Retina (tissue), 1 donor: Measurements from ENCODE around the gene ZNF827.

Experiments
- DNase-seq: peaks from one replicate; pipeline ENCODE4 v3.0.0-alpha.2; 2016

ZNF827 gene, protein sequence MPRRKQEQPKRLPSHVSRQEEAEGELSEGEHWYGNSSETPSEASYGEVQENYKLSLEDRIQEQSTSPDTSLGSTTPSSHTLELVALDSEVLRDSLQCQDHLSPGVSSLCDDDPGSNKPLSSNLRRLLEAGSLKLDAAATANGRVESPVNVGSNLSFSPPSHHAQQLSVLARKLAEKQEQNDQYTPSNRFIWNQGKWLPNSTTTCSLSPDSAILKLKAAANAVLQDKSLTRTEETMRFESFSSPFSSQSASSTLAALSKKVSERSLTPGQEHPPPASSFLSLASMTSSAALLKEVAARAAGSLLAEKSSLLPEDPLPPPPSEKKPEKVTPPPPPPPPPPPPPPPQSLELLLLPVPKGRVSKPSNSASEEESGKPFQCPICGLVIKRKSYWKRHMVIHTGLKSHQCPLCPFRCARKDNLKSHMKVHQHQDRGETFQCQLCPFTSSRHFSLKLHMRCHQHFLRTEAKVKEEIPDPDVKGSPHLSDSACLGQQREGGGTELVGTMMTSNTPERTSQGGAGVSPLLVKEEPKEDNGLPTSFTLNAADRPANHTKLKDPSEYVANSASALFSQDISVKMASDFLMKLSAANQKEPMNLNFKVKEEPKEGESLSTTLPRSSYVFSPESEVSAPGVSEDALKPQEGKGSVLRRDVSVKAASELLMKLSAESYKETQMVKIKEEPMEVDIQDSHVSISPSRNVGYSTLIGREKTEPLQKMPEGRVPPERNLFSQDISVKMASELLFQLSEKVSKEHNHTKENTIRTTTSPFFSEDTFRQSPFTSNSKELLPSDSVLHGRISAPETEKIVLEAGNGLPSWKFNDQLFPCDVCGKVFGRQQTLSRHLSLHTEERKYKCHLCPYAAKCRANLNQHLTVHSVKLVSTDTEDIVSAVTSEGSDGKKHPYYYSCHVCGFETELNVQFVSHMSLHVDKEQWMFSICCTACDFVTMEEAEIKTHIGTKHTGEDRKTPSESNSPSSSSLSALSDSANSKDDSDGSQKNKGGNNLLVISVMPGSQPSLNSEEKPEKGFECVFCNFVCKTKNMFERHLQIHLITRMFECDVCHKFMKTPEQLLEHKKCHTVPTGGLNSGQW

DNA sequence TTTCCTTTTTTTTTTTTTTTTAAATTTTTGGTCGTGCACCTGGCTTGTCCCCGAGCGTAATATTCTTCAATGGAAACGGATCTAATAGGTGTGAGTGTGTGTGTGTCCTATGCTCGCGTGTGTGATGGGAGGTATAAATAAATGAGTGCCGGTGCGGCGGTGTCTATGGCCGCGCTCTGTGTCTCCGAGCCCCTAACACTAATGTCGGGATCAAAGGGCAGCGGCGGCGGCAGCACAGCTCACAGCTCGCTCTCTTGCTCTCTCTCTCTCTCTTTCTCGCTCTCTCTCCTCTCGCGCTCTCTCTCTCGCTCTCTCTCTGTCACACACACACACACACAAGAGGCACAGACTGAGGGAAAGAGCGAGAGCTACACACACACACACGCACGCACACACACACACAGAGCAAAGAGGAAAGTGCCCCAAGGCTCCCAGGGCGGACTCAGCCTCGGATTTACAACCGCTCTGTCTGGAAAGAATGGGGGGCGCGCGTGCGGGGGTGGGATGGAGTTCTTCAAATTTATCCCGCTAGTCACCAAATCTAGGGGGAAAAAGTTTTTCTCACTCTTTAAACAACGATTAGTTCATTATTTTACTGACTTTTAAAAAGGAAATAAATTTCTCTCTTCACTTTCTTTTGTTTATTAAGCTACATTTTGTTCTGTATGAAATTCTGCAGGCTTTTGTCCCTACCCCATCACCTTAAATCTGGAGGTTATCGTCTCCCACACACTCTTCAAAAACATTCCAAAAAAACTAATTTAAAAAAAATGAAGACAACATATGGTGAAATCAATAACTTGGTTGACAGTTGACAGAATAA lies at the start of gene ZNF827:
Gene ZNF827, minus strand, starts transcription at position 206 of the 823 bp plus-strand sequence. CDS start 416 bp downstream, outside the sequence.
- peak; percentile 87 for DNase-seq

- no peak for DNase-seq
Measured at GRCh38 chr4:145984563-145984962, 45.9 kb upstream of the ZNF827 start.

DNA sequence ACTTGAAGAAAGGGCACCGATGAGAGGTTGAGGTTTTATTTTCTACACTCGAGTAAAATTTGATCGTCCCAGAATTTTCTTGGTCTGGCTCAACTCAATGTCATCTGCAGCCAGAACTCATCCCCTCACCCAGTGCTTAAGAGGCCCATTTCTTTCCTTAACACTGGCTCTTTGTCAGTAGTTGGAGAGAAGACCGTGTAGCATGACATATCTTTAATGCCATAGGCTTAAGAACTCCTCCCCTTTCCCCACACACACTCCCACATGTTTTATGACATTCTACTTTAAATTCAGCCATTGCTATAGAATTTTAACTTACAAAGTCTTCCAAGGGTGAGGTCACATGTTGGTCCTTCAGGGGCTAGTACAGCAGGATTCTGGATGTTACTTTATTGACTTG lies 44.2 kb upstream of the ZNF827 start:
- DNase-seq: no peak

DNA sequence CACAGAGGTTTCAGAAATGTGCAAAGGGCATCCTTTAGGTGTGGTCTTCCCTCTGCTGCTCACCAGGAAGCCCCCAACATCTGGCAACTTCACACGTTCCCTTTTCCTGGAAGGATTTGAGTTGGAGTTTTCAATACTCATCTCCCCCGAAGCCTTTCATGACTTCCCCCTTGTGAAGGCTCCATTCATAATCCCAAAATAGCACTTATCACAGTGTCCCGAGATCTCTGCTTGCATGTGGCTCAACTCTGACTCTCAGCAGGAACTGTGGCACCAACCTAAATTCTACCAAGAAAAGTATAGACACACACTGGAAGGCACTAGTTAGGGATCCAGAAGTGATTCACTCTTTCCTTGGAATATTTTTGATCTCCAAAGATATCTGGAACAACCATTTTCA lies 40.5 kb upstream of the ZNF827 start:
- DNase-seq: no peak

- DNase-seq: no peak
Measured at GRCh38 chr4:145976680-145977079, 38.1 kb upstream of the ZNF827 start.

GRCh38 chr4:145960012-145960411 lies 21.4 kb upstream of the ZNF827 start:
- no peak for DNase-seq

DNA sequence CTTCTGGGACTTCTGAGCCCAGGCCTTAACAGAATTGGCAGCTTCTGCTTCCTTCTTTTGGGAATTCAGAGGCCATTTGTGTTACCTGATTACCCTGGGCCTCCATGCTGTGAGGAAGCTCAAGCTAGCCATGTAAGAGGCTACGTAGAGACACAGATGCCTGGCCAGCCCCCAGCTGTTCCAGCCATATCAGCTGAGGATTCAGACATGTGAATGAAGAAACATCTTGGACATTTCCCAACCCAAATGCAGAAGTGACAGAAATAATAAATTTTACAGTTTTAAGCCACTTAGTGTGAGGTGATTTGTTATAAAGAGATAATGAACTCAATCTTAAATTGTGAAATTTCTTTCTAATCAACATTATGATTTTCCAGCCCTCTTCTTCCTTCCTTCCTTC lies 18.7 kb upstream of the ZNF827 start:
- DNase-seq: no peak

- peak; percentile 40 for DNase-seq
Measured at GRCh38 chr4:145956288-145956890, 17.8 kb upstream of the ZNF827 start.

DNA sequence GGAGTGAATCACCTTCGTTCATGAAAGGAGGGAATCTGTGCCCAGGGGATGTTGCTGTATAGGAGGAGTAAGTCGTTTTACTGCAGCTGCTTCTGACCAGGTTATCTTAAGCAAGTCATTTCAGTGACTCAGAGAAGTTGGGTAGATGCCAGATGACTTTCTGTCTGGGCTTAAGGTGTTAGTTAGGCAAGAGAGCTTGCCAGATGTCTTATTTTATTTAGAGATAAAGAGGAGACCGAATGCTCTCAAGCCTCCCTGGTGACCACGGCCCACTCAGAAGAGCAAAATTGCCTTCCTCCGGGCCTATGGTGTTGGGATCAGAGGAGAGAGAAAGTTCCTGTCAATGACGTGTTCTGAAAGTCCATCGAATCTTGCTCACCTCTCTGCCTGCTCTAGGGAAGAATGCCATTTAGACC lies 16.3 kb upstream of the ZNF827 start:
- no peak for DNase-seq

DNA sequence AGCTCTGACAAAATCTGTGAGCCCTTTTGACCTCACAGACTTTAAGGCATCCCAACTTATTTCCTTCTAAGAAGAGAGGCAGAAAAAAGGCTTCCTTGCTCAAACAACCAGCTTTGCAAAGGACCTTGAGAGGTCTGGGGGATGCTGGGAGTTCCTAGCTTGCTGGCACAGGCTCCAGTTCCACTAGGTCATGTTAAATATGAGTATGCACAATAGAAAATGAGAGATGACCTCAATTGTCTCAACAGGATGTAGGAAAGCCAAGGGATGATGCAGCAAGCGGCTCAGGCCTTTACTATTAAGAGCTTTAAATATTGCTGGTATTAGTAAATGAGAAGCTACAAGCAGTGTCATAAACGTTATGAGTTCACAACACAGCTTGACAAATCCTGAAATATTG lies 13.3 kb upstream of the ZNF827 start:
- DNase-seq: no peak

DNA sequence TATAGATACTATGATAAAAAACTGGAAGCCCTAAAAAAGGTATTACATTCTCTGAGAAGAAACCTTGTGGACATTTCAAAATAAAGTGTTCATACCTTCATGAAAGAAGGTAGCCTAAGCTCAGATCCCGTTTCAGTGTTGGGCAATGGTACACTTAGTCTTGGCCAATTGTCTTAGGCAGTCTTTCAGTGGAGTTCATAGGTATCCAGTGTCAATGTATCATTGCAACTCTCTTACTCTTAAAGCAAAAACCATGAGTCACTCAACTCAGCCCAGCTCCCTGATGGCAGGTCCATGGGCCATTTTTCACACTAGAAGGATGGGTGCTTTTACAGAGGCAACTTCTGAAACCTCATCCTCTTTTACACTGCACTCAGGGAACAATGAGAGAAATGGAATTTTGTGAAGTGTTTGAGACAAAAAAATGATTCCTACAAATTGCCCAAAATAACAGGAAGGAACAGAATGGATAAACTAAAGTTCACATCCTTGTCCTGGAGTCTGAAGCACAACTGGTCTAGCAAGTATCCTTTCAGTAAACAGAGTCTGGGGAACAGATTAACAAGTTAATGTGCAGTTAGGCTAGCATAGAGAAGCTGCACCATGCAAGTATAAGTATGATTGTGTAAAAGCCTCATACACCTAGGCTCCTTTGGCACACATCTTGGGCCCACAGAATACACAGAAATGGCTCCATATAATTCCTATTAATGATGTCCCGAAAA lies 7.0 kb upstream of the ZNF827 start:
- no peak for DNase-seq

- DNase-seq: no peak
Measured at GRCh38 chr4:145944886-145945285, 6.3 kb upstream of the ZNF827 start.

- DNase-seq: no peak
Measured at GRCh38 chr4:145939856-145940255, 1.2 kb upstream of the ZNF827 start.

GRCh38 chr4:145939441-145939750 lies 773 bp upstream of the ZNF827 start:
- no peak for DNase-seq

DNA sequence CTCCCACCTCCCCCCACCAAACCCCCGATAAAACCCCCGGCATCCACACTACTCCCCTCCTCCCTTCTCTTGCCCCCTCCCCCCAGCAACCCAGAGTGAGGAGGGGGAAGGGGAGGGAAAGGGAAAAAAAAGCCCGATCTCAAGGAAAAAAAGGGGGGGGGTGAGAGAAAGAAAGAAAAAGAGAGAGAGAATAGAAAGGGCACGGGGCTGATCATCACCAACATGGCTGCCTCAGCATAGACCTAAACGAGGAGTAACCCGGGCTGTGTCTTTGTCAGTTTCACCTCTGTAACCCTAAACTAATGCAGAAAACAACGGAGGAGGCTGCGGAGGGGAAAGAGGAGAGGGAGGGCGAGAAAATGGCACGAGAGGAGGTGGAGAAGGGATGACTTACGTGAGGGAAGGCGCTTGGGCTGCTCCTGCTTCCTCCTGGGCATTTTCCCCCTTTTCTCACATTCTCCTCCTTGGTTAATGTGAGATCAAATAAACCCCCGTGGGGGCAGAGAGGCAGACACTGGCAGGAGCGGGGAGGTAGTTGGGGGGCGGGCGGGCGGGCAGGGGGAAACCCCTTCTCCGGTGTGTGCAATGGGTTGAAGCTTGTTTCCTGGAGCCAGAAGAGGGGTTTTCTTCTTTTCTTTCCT lies 532 bp downstream of the ZNF827 start:
- DNase-seq: peak; percentile 74

DNA sequence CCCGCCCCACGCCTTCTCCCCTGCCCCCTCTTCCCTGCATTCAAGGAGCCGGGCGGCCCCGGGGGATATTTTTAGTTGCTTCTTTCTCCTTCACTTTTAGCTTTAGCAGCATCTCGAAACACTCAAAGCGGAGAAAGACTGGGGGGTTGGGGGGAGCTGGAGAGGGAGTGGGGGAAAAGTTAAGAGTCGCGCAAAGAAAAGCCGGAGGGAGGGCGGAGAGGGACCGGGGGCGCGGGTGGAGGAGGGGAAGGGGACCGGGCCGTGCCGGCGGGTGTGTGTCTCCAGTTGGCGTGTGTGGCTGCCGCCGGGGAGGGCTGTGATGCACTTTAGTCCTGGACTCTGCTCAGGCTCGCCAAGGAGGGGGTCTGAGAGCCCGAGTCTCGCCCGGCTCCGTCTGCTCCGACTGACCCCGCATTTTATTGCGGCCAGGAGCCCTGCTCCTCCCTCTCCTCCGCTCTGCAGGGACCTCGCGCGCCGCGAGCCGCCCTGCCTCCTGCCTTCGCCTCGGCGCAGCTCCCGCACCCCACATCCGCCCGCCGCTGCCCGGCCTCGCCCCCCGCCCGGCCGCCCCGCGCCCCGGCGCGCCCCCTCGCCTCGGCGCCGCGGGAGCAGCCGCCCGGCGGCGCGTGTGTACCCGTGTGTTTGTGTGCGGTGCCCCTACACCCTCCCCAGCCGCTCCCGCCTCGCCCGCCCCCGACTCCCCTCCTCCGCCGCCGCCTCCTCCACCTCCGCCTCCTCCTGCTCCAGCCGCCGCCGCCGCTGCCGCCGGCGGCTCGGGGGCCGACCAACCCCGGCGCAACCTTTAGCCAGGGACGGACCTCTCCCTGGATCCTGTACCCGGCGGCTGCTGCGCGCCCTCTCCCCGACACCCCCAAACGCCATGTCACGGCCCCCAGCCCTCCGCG lies 1.4 kb downstream of the ZNF827 start:
- peak; percentile 84 for DNase-seq

DNA sequence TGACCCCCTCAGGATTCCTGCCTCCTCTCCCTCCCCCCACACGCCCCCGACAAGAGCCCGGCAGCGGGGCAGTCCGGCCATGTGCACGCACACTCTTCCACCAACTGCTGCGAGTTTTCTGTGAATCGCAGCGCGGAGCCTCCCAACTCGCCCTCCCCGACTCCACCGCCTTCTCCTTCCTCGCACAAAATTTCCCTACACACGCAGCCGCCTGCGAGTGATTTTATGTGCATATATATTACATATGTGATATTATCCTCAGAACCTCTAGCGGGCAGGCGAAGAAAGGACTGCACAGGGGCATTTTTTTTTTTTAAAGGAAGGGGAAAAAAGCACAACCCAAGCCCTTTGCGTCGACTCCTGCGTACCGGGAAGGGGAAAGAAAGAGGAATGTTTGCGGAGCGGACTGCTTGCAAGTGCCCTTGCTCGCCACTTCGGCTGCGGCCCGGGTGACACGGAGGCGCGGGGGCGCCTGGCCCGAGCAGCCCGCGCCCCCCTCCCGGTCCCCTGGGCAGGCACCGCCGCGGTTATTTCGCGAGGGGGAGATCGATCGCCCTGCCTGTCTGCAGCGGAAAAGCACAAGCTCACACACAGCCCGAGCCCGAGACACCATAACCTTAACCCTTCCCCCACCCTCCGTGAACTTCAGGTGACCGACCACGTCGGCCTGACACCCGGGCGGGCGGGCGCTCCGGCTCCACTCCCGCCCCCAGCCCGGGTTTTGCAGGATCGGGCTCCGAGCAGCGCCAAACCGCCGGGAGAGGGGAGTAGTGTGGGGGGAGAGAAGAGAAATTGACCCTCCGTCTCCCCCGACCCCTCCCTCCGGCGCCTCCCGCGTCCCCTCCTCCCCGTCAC lies 2.3 kb downstream of the ZNF827 start:
- DNase-seq: peak; percentile 93

GRCh38 chr4:145935253-145936141 lies 3.1 kb downstream of the ZNF827 start:
- peak; percentile 66 for DNase-seq
